ENCODE data around the gene PBX3. TPM values are rescaled to one million over a fixed set of nuclear protein-coding genes. Genes with fewer than 3 reads are reported as not detected.

The PBX3 gene
- total and polyA plus RNA-seq, 2 of the 13 experiments (the other 11 are each of a cell fraction or from before 2014, with no cell fraction given) = 6.0 to 11.2 TPM

- TF ChIP-seq ZBTB7A (CRISPR knock-in tag; IDR thresholded peaks at IDR 0.05) (no peak), ZNF343 (CRISPR knock-in tag; IDR thresholded peaks at IDR 0.05) (no peak), KLF12 (CRISPR knock-in tag; IDR thresholded peaks at IDR 0.05; ENCODE audit: borderline replicate concordance) (no peak), CBFB (CRISPR knock-in tag; IDR thresholded peaks at IDR 0.05) (0 out of 2 replicates have a peak, but pooled peaks have one; percentile 60), RFXANK (CRISPR knock-in tag; IDR thresholded peaks at IDR 0.05) (no peak), ZFP1 (CRISPR knock-in tag; IDR thresholded peaks at IDR 0.05) (no peak), HOXA9 (CRISPR knock-in tag; IDR thresholded peaks at IDR 0.05; ENCODE audit: borderline replicate concordance) (no peak), RAD51 (IDR thresholded peaks at IDR 0.05; ENCODE audit: borderline replicate concordance) (no peak), RNF219 (CRISPR knock-in tag; IDR thresholded peaks at IDR 0.05) (no peak), ZNF3 (CRISPR knock-in tag; IDR thresholded peaks at IDR 0.05) (peak; percentile 68), ATF1 (CRISPR knock-in tag; IDR thresholded peaks at IDR 0.05) (peak; percentile 23; the same call in 1 of the 2 replicates), ZNF160 (CRISPR knock-in tag; IDR thresholded peaks at IDR 0.05) (no peak), NFIB (CRISPR knock-in tag; IDR thresholded peaks at IDR 0.05; ENCODE audit: borderline replicate concordance) (no peak), ARID3A (IDR thresholded peaks at IDR 0.05; ENCODE audit: low read depth, low read length) (no peak), FOXJ3 (CRISPR knock-in tag; IDR thresholded peaks at IDR 0.05; ENCODE audit: borderline replicate concordance) (peak; percentile 72; the same call in 1 of the 2 replicates), TERF1 (CRISPR knock-in tag; IDR thresholded peaks at IDR 0.05) (no peak), IRX3 (CRISPR knock-in tag; IDR thresholded peaks at IDR 0.05; ENCODE audit: borderline replicate concordance, low read depth) (no peak), MTERF4 (CRISPR knock-in tag; IDR thresholded peaks at IDR 0.05) (no peak), ZMYM3 (CRISPR knock-in tag; IDR thresholded peaks at IDR 0.05) (no peak), ZFP82 (CRISPR knock-in tag; IDR thresholded peaks at IDR 0.05; ENCODE audit: borderline replicate concordance) (no peak), SNAPC2 (CRISPR knock-in tag; IDR thresholded peaks at IDR 0.05) (peak; percentile 63; the same call in 1 of the 2 replicates), ZBTB37 (CRISPR knock-in tag; IDR thresholded peaks at IDR 0.05) (peak; percentile 93)
These were observed 12.0 kb downstream of the PBX3 start (continued) for GRCh38 chr9:125758986-125759763.

Data from HepG2 (cell line).